Measurements from ENCODE around the gene HHEX.

DNA sequence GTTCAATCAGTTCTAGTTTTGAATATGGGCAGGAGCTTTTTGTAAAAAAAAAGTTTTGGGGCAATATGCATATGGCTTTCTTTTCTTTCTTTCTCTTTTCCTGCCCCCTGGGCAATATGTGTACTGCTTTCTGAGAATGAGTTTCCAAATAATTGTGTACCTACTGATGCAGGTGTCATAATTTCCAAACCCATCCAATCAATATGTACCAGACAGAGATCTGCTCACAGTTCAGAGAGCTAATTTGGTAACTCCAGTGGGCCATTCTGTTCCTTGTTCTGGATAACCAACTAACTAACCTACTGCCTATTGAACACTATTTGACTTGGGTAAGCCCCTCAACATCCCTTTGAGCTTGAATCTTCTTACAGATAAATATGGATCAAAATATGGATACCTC lies 32.6 kb downstream of the HHEX start:
- TF ChIP-seq, protein P1, sequence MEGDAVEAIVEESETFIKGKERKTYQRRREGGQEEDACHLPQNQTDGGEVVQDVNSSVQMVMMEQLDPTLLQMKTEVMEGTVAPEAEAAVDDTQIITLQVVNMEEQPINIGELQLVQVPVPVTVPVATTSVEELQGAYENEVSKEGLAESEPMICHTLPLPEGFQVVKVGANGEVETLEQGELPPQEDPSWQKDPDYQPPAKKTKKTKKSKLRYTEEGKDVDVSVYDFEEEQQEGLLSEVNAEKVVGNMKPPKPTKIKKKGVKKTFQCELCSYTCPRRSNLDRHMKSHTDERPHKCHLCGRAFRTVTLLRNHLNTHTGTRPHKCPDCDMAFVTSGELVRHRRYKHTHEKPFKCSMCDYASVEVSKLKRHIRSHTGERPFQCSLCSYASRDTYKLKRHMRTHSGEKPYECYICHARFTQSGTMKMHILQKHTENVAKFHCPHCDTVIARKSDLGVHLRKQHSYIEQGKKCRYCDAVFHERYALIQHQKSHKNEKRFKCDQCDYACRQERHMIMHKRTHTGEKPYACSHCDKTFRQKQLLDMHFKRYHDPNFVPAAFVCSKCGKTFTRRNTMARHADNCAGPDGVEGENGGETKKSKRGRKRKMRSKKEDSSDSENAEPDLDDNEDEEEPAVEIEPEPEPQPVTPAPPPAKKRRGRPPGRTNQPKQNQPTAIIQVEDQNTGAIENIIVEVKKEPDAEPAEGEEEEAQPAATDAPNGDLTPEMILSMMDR (conservative IDR thresholded peaks at IDR 0.05; ENCODE audit: low read depth, low read length), result no peak
- TF ChIP-seq EZH2 (IDR thresholded peaks at IDR 0.05; ENCODE audit: low read length, unreplicated experiment), result no peak

All from PC-3 (cell line).